HCT116 (cell line): ENCODE measurements around the gene CRISP1.

Experiments
- EZH2 ChIP-seq: fragments of 200-600 bp; sonication (generic); IDR thresholded peaks from 2 replicates; pipeline ENCODE4 v1.6.1; 2017; ENCODE audit warnings: antibody characterized with exemption, mixed run types
- EZH2phosphoT487 ChIP-seq: fragments of 200-600 bp; IDR thresholded peaks from 2 replicates; pipeline ENCODE4 v1.6.1; 2018; ENCODE audit warnings: antibody characterized with exemption, borderline replicate concordance
- POLR2A ChIP-seq: IDR thresholded peaks from 2 replicates; pipeline ENCODE4 v1.7.0; 2011; ENCODE audit warnings: borderline replicate concordance; ENCODE audit not compliant: insufficient read depth, insufficient read length; ENCODE audit errors: extremely low read depth
- POLR2AphosphoS5 ChIP-seq: IDR thresholded peaks from 2 replicates; pipeline ENCODE4 v1.6.1; 2011; ENCODE audit warnings: mild to moderate bottlenecking, low read depth, low read length, moderate library complexity
- SIN3A ChIP-seq: IDR thresholded peaks from 2 replicates; pipeline ENCODE4 v1.6.1; 2012; ENCODE audit warnings: low read depth
- TCF7L2 ChIP-seq: IDR thresholded peaks from 2 replicates; pipeline ENCODE4 v1.7.0; 2011; ENCODE audit warnings: borderline replicate concordance, inconsistent platforms; ENCODE audit not compliant: insufficient read depth, insufficient read length; ENCODE audit errors: extremely low read depth
- ZNF274 ChIP-seq: fragments of 200-500 bp; sonication (Bioruptor generic); IDR thresholded peaks from 2 replicates; pipeline ENCODE4 v1.6.1; 2014; ENCODE audit warnings: mild to moderate bottlenecking, low read depth, low read length, inconsistent platforms
- TF ChIP-seq, protein P1 (sequence below), 3 experiments: fragments of 200-600 bp in 1 of 3; sonication (generic) in 1 of 3; IDR thresholded peaks in 2 of 3; conservative IDR thresholded peaks in 1 of 3; 2 replicates each; pipeline ENCODE4 v1.5.1; 2012 to 2017; ENCODE audit warnings: low read depth in 2 of 3, low read length in 2 of 3, antibody characterized with exemption in 1 of 3, borderline replicate concordance in 1 of 3, control low read depth in 1 of 3, mild to moderate bottlenecking in 1 of 3, mixed read lengths in 1 of 3, mixed run types in 1 of 3, moderate library complexity in 1 of 3; ENCODE audit not compliant: insufficient read depth in 1 of 3
- TF ChIP-seq, protein P2 (sequence below): IDR thresholded peaks from 2 replicates; pipeline ENCODE4 v1.6.1; 2012; ENCODE audit warnings: low read depth
- TF ChIP-seq, protein P3 (sequence below): IDR thresholded peaks from 2 replicates; pipeline ENCODE4 v1.6.1; 2011; ENCODE audit warnings: mild to moderate bottlenecking, low read length, moderate library complexity; ENCODE audit not compliant: insufficient replicate concordance; ENCODE audit errors: extremely low read depth

DNA sequence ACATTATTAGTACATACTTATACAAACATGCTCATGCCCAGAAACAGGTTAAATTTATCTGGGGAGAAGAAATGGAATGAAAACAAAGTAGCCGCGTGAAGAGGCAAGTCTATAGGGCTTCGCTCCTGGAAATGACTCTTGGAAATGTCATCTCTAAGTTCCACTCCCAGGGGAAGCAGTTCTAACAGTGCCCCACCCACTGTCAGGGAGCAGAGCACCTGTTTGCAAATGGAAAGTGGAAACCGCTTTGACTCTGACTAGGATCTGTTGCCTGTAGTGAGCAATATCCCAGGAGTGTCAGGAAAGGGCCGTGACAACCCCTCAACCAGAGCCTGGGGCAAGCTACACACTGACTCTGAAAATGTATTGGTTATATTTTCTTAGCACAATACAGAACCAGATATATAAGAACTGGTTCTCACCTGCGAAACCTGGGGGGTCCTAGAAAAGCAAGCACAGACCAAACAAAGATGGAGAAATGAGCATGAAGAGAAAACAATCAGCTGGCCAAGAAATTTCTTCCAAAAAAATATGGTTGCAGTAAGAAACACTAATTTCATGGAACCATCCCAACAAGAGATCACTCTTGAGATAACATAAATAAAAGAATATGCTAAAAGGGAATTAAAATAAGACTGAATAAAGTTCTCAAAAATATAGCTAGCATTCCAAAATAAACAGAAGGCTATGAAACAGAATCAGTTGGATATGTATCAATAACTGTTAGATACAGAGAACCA, 47.5 kb upstream of the CRISP1 start:
- TF ChIP-seq, protein P1, sequence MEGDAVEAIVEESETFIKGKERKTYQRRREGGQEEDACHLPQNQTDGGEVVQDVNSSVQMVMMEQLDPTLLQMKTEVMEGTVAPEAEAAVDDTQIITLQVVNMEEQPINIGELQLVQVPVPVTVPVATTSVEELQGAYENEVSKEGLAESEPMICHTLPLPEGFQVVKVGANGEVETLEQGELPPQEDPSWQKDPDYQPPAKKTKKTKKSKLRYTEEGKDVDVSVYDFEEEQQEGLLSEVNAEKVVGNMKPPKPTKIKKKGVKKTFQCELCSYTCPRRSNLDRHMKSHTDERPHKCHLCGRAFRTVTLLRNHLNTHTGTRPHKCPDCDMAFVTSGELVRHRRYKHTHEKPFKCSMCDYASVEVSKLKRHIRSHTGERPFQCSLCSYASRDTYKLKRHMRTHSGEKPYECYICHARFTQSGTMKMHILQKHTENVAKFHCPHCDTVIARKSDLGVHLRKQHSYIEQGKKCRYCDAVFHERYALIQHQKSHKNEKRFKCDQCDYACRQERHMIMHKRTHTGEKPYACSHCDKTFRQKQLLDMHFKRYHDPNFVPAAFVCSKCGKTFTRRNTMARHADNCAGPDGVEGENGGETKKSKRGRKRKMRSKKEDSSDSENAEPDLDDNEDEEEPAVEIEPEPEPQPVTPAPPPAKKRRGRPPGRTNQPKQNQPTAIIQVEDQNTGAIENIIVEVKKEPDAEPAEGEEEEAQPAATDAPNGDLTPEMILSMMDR (IDR thresholded peaks at IDR 0.05 in 2 of 3, conservative IDR thresholded peaks at IDR 0.05 in 1 of 3; ENCODE audit: borderline replicate concordance in 1 of 3, insufficient read depth in 1 of 3, low read depth in 2 of 3, low read length in 2 of 3) = no peak
- TF ChIP-seq POLR2A = no peak
- no peak for TF ChIP-seq ZNF274
- no peak for TF ChIP-seq SIN3A
- no peak for TF ChIP-seq EZH2phosphoT487
- no peak for TF ChIP-seq EZH2
- no peak for TF ChIP-seq TCF7L2
- TF ChIP-seq, protein P2, sequence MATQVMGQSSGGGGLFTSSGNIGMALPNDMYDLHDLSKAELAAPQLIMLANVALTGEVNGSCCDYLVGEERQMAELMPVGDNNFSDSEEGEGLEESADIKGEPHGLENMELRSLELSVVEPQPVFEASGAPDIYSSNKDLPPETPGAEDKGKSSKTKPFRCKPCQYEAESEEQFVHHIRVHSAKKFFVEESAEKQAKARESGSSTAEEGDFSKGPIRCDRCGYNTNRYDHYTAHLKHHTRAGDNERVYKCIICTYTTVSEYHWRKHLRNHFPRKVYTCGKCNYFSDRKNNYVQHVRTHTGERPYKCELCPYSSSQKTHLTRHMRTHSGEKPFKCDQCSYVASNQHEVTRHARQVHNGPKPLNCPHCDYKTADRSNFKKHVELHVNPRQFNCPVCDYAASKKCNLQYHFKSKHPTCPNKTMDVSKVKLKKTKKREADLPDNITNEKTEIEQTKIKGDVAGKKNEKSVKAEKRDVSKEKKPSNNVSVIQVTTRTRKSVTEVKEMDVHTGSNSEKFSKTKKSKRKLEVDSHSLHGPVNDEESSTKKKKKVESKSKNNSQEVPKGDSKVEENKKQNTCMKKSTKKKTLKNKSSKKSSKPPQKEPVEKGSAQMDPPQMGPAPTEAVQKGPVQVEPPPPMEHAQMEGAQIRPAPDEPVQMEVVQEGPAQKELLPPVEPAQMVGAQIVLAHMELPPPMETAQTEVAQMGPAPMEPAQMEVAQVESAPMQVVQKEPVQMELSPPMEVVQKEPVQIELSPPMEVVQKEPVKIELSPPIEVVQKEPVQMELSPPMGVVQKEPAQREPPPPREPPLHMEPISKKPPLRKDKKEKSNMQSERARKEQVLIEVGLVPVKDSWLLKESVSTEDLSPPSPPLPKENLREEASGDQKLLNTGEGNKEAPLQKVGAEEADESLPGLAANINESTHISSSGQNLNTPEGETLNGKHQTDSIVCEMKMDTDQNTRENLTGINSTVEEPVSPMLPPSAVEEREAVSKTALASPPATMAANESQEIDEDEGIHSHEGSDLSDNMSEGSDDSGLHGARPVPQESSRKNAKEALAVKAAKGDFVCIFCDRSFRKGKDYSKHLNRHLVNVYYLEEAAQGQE = no peak
- no peak for TF ChIP-seq POLR2AphosphoS5
- TF ChIP-seq, protein P3, sequence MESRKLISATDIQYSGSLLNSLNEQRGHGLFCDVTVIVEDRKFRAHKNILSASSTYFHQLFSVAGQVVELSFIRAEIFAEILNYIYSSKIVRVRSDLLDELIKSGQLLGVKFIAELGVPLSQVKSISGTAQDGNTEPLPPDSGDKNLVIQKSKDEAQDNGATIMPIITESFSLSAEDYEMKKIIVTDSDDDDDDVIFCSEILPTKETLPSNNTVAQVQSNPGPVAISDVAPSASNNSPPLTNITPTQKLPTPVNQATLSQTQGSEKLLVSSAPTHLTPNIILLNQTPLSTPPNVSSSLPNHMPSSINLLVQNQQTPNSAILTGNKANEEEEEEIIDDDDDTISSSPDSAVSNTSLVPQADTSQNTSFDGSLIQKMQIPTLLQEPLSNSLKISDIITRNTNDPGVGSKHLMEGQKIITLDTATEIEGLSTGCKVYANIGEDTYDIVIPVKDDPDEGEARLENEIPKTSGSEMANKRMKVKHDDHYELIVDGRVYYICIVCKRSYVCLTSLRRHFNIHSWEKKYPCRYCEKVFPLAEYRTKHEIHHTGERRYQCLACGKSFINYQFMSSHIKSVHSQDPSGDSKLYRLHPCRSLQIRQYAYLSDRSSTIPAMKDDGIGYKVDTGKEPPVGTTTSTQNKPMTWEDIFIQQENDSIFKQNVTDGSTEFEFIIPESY = no peak
